D341Med (cell line): ENCODE data around the gene CFAP20DC.
A peak's percentile ranks its signal among the peaks of the same experiment; 100 is the strongest.
"Not testable (repeated sequence)": the region's sequence is repeated elsewhere in the genome, so short reads cannot be mapped to it uniquely, and the experiment has no call there.

Source experiments
- DNase-seq: peaks from one replicate; pipeline ENCODE4 v3.0.0; 2012; ENCODE audit warnings: low spot score

CFAP20DC gene

DNA sequence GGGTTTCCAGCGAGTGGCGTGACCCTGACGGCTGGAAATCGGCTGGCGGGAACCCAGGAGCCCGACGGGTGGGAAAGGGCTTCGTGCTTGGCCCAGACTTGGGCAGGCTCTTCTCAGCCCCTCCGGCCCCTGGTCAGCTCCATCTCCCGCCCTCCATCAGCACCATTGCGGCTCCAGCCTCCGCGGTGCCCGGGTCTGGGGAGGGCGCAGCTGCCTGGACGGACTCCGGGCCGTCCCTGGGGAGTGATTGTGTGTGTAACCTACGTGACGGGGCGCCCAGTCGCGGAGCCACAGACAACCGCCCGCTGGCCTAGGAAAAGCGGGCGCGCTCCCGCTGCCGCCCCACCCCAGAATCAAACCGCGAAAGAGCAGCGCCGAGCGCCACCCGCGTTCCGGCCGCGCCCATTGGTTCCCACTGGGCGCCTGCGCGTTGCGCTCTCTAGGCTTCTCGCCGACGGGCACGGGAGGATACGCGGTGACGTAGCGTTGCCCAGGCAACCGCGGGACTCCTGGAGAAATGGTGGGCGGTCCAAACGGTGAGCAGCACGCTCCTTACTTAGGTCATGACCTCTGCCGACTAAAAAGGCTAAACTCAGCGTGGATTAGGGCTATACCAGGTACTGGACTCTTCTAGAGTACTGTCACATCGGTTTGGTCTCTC is at the start of gene CFAP20DC:
Gene CFAP20DC (minus strand): TSS at position 355 of the 661 bp plus-strand sequence. CDS start 394 bp downstream, outside the sequence.
- peak; percentile 99 for DNase-seq

- DNase-seq = not testable (repeated sequence)
These were observed 48.7 kb upstream of the CFAP20DC start for GRCh38 chr3:59098516-59098915.

DNA sequence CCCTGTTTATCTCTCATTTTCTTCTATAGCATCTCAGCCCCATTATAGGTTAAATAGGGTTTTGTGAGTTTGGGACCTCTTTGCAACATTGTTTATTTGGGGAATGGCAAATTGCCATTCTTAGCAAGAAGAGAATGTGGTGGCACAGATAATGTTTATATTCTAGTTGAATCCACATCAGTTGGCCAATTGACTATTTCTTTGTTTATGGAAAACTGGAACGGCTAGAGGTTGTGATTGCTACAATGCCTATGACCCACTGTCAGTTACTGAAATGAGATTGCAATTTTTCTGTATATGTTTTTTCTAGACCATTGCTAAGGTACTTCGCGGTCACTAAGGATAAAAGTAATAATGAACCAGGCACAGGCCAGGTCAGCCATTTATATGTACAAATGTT is 44.6 kb upstream of the CFAP20DC start:
- DNase-seq = no peak

GRCh38 chr3:59093521-59093920 is 43.7 kb upstream of the CFAP20DC start:
- DNase-seq = peak; percentile 23

DNA sequence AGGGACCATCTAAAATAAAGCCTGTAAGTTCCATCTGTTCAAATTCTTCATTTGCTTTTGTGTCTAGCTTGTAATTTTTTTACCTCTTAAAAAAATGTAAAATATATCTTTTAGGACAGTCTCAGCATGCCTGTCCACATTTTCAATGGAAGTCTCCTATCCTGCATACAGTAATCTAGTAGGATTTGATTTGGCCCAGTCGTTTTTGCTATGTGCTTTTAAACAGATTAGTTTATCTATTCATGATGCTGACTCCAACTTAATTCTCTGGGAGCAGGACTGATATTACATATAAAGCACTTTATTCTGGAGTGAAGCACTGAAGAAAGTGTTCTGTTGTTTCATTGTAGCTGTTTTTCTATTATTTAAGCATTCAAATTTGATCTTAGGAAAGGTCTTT is 38.9 kb upstream of the CFAP20DC start:
- DNase-seq = no peak

GRCh38 chr3:59085976-59086375 is 36.2 kb upstream of the CFAP20DC start:
- no peak for DNase-seq

DNA sequence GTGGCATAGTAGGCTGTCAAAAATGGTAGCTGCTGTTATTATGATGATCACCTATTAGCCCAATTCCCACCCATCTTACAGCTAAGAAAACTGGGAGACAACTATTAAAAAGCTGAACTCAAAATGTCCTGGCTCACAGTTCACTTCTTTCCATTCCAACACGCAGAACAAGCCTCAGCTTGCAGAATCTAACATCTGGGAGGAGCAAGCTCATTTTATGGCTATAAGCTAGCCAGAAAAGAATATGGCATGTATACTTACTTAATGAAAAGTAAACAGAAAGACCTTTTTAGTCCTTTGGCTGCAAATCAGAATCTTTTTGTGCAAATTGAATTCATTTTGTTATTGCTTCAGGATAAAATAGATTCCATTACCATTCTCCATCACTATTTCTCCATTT is 34.8 kb upstream of the CFAP20DC start:
- no peak for DNase-seq

GRCh38 chr3:59082106-59082505 is 32.3 kb upstream of the CFAP20DC start:
- no peak for DNase-seq

DNA sequence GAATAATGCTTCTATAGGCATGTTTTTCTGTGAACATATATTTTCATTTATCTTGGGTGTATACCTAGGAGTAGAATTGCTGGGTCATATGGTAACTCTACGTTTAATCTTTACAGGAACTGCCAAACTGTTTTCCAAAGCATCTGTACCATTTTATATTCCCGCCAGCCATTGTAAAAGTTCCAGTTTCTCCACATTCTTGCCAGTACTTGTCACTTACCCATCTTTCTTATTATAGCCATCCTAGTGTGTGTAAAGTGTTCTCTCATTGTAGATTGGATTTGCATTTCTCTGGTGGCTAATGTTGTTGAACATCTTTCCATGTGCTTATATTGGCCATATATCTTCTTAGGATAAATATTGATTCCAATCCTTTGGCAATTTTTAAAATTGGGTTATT is 31.2 kb upstream of the CFAP20DC start:
- DNase-seq = no peak

DNA sequence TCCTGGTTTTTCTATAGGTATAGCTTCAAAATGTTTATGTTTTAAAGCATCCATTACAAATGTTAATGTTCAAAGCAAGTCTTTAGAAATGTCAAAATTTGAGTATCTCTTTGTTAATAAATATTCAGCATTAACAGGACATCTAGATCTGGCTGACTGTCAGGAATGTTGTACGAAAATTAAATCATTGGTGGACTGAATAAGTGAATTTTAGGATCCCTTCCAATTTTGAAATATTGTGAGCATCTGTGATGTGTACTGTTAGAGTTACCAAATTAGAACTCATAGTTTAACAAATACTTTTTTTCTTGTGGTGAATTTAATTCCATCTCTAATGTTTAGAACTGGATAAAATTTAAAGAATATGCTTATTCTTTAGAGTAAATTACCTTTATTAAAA is 30.1 kb upstream of the CFAP20DC start:
- DNase-seq = no peak

DNA sequence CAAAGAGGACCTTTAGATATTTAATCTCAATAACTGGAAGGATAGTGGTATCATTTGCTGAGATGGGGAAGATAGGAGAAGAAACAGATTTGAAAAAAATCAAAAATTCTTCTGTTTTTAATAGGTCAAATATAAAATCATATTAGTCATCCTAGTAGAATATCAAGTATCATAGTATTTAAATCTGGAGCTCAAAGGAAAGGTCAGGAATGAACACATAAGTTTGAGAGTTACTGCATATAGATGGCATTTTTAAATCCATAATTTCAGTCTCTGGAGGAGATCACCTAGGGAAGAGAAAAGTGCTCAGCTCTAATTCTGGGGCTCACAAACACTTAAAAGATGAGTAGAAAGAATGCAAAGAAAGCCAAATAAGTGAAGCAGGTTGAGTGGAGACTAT is 24.9 kb upstream of the CFAP20DC start:
- no peak for DNase-seq

- DNase-seq = no peak
These were observed 22.9 kb upstream of the CFAP20DC start for GRCh38 chr3:59072681-59073080.

GRCh38 chr3:59069838-59070237 is 20.0 kb upstream of the CFAP20DC start:
- no peak for DNase-seq

DNA sequence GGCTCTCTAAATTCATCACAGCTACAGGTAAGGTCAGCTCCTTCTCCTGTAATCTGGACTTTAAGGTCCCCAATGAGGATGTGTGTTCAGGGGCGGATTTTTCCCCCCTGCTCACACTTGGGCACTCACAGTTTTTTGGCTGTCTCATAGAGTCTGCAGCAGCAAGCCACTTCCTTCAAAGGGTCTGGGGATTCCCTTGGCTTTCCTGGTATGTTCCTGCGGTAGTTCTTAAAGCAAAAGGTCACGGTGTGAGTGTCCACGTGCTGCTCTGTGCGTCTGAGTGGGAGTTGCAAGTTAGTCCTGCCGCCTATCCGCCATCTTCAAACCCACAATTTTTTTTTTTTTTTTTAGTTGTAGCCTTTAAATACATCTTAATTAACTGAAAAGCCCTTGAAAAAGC is 15.4 kb upstream of the CFAP20DC start:
- DNase-seq = no peak

- DNase-seq = no peak
These were observed 14.9 kb upstream of the CFAP20DC start for GRCh38 chr3:59064728-59065127.

GRCh38 chr3:59064276-59064675 is 14.5 kb upstream of the CFAP20DC start:
- DNase-seq = no peak

- DNase-seq = no peak
These were observed 6.9 kb upstream of the CFAP20DC start for GRCh38 chr3:59056706-59057105.

GRCh38 chr3:59052803-59053411 is 3.1 kb upstream of the CFAP20DC start:
- peak; percentile 30 for DNase-seq

GRCh38 chr3:59050811-59051414 is 1.1 kb upstream of the CFAP20DC start:
- not testable (repeated sequence) for DNase-seq

DNA sequence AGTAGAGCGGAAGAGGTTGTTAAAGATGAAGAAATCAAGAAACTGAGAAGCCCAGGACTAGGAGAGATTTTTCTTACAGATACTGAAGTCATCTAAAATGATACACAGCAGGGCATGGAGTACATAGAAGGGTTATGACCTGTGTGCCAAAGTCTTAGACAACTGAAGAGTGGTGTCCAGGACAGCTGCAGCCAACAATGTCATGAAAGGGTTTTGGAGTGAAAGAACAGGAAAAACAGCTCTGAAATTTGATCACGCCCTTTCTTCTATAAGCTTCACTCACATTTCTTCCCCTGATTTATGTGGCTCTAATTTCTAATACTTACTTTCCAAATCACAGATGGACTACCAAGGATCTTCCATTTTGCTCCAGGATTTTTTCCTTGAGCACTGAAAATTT is 3.0 kb downstream of the CFAP20DC start:
- DNase-seq = no peak

DNA sequence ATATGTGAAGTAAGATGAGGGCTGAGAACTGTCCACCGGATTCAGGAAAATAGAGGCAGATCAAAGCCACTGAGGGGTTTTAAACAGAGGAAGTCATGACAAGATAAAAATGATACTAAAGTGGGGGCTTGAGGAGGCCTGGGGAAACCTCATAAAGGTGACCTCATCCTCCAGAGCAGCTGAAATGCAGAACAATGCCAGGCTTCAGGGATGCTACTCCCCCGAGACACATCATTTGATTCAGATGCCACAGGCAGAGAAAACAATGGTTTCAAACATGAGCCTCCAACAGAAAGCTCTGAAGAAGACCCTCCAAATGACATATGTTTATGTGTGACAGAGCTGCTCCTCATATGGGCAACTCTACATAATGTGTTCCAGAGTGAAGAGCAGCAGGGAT is 6.4 kb downstream of the CFAP20DC start:
- no peak for DNase-seq

DNA sequence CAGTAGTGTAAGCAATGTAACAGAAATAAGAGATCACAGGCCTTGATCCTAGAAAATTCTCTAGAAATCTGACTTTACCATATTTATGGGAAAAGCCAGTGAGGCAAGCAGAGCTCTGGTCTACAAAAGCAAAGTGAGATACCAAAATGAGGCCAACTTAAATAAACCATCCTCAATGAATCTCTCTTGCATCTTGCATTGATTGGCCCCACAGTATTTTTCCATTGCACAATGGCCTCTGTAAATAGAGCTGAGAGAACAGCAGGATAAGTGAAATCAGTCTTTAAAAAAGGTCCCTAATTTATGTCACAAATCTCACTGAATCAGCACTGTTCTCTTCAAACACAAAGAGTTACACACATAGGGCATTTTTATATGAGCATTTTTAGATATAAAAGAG is 8.9 kb downstream of the CFAP20DC start:
- DNase-seq = no peak

DNA sequence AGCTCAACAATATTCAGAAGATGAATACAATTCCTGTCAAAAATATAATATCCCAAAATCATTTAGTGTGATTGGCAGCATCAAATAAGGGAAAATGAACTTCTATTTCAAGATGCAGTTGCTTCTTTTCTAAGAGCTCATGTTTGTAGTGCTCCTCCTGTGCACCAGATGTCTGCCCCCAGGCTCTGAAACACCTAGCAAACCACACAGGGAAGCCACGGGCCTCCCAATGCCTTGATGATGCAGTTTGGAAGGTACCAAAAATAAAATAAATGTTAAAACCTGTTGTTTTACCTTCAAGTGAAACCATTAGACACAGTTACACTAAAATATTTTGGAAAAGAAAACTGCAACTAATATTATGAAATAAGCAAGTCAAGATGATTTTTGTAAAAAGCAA is 22.2 kb downstream of the CFAP20DC start:
- no peak for DNase-seq

DNA sequence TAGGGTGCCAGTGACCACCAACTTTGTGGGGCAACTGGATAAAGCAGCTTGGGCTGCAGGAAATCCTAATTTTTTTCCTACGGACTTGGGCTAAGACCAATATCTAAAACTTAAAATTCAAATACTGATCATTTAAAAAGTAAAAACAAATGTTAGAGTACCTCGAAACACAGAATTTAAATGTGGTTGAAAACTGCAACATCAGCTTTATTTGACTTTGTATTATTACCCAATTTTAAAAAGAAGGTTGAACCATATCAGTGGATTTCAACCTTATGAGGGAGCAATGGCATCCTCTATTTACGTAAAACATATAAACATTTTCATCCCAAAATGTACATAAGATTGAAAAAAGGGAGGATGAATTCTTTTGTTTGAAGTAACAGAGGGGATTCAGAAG is 26.2 kb downstream of the CFAP20DC start:
- no peak for DNase-seq
